HuH-7 (cell line): Measurements from ENCODE around the gene RNF166.

Source experiments
- DNase-seq: peaks from one replicate; pipeline ENCODE4 v3.0.0; 2011; ENCODE audit warnings: low spot score

RNF166 gene

GRCh38 chr16:88706965-88707826 is 988 bp upstream of the RNF166 start:
- DNase-seq = peak; percentile 40

GRCh38 chr16:88705801-88706228 is 393 bp downstream of the RNF166 start:
- peak; percentile 67 for DNase-seq

GRCh38 chr16:88705076-88705684 is 1.0 kb downstream of the RNF166 start:
- DNase-seq = peak; percentile 57

GRCh38 chr16:88703486-88704309 is 2.5 kb downstream of the RNF166 start:
- no peak for DNase-seq

- DNase-seq = no peak
These were observed 3.6 kb downstream of the RNF166 start for GRCh38 chr16:88702371-88703210.

GRCh38 chr16:88701581-88702370 is 4.4 kb downstream of the RNF166 start:
- DNase-seq = no peak

- no peak for DNase-seq
These were observed 5.3 kb downstream of the RNF166 start for GRCh38 chr16:88700636-88701482.

GRCh38 chr16:88700322-88700635 is 5.9 kb downstream of the RNF166 start:
- DNase-seq = no peak

- DNase-seq = no peak
These were observed 7.0 kb downstream of the RNF166 start for GRCh38 chr16:88699180-88699579.

- no peak for DNase-seq
These were observed 7.6 kb downstream of the RNF166 start for GRCh38 chr16:88698646-88699045.

GRCh38 chr16:88697831-88698615 is 8.2 kb downstream of the RNF166 start:
- peak; percentile 76 for DNase-seq

- DNase-seq = no peak
These were observed 8.9 kb downstream of the RNF166 start for GRCh38 chr16:88697116-88697830.

GRCh38 chr16:88696441-88696840 is 9.8 kb downstream of the RNF166 start:
- no peak for DNase-seq

- DNase-seq = no peak
These were observed 10.5 kb downstream of the RNF166 start for GRCh38 chr16:88695753-88696152.

- no peak for DNase-seq
These were observed 11.0 kb downstream of the RNF166 start for GRCh38 chr16:88695218-88695617.

- no peak for DNase-seq
These were observed 11.8 kb downstream of the RNF166 start for GRCh38 chr16:88694221-88695087.

- no peak for DNase-seq
These were observed 12.6 kb downstream of the RNF166 start for GRCh38 chr16:88693420-88694177.
